Measurements from ENCODE around the gene TMEM186. TPM values are rescaled to one million over a fixed set of nuclear protein-coding genes. Genes with fewer than 3 reads are reported as not detected.
"Not testable (repeated sequence)": the region's sequence is repeated elsewhere in the genome, so short reads cannot be mapped to it uniquely, and the experiment has no call there.

Gene TMEM186, protein sequence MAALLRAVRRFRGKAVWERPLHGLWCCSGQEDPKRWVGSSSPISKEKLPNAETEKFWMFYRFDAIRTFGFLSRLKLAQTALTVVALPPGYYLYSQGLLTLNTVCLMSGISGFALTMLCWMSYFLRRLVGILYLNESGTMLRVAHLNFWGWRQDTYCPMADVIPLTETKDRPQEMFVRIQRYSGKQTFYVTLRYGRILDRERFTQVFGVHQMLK
- 1 to 10 TPM; 5.6 to 8.8 TPM for polyA plus RNA-seq

DNA sequence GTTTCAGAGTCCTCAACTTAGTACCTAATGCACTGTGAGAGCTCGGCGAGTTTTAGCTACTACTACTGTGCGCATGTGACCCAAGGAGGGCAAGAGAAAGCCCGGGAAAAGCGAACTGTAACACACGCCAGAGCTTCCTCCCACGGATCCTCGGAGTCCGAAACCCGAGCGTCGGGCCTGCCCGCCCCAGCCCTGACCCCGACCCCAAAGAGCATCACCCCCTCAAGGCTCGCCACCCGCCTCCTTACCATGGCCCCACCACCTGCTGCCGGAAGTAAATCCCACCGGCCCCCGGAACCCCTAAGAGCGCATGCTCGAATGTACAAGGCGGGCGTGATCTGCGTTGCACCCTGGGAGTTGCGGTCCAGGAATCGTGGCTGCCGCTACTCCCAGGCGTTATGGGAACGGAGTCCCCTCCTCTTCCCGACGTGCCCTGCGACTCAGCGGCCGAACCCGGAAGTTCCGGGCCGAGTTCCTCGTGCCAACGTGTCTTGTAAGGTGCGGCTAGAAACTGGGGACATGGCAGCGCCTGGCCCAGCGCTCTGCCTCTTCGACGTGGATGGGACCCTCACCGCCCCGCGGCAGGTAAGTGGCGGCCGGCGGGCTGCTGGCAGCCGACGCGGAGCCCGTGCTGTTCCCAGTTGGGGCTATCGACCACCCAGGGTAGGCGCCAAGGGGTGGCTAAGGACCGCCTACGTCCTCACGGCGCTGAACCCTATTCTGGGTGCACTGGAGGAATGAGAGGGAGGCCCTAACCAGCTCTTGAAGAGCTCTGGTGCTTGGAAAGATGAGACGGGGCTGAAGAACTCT is at the start of gene TMEM186, which contains the start of gene PMM2:
TSS of gene TMEM186 (minus strand) at position 276 of the 810 bp plus-strand sequence. CDS start at position 251, 25 bp downstream.
TSS of gene PMM2 (plus strand) at position 476 of the 810 bp plus-strand sequence. CDS start at position 520, 44 bp downstream.
- Histone ChIP-seq H3K27me3 (ENCODE audit: control insufficient read depth in 1 of 2, insufficient read depth in 2 of 2, low read length in 2 of 2) (no peaks in the 10 kb centered on the region), H3K9me3 (ENCODE audit: control insufficient read depth in 2 of 2, insufficient read depth in 1 of 2, low read depth in 1 of 2, low read length in 1 of 2) (no peaks in the 10 kb centered on the region), H3K4me1 (ENCODE audit: control insufficient read depth in 2 of 2, insufficient read depth in 2 of 2, low read length in 1 of 2) (peaks cover 0 to 7% of the 10 kb centered on the region in 2 donors), H3K27ac (ENCODE audit: low read depth in 2 of 2, low read length in 1 of 2) (peak within 1 kb of the TSS; percentile 75 to 91), H3K4me3 (ENCODE audit: low read depth in 1 of 2, low read length in 2 of 2) (peak within 1 kb of the TSS; percentile 80 to 100), H3K36me3 (ENCODE audit: control insufficient read depth in 2 of 2, insufficient read depth in 2 of 2, low read length in 1 of 2) (peaks cover 2 to 4% of the 10 kb centered on the region in 2 donors)
- 0 to 1% methylated on average over 59 to 61 of the region's 61 CpGs for WGBS, 2 donors

DNA sequence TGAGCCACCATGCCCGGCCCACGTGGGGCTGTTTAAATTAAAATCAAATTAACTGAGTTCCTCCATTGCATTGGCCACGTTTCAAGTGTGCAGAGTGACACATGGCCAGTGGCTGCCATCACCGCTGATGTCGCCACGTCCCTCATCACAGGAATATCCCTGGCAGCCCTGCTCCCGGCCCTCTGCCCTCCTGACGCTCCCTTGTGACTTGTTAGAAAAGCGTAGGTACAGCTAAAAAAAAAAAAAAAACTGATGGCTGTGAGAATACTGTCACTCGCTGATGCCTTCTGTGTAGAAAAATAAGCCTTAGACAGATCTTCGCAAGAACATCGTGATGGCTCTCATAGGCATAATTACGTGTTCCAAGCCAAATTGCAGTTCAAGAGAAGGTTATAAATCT is 49.7 kb upstream of the TMEM186 start:
- Histone ChIP-seq H3K9me3 (ENCODE audit: control insufficient read depth in 2 of 2, insufficient read depth in 1 of 2, low read depth in 1 of 2, low read length in 1 of 2) (no peaks in the 10 kb centered on the region), H3K4me3 (ENCODE audit: low read depth in 1 of 2, low read length in 2 of 2) (no peak overlapping the region), H3K36me3 (ENCODE audit: control insufficient read depth in 2 of 2, insufficient read depth in 2 of 2, low read length in 1 of 2) (peaks cover 0 to 24% of the 10 kb centered on the region in 2 donors), H3K4me1 (ENCODE audit: control insufficient read depth in 2 of 2, insufficient read depth in 2 of 2, low read length in 1 of 2) (peaks cover 2 to 15% of the 10 kb centered on the region in 2 donors), H3K27me3 (ENCODE audit: control insufficient read depth in 1 of 2, insufficient read depth in 2 of 2, low read length in 2 of 2) (no peaks in the 10 kb centered on the region), H3K27ac (ENCODE audit: low read depth in 2 of 2, low read length in 1 of 2) (no peak overlapping the region)
- WGBS, 2 donors = 83 to 88% methylated on average over 13 of the region's 13 CpGs

DNA sequence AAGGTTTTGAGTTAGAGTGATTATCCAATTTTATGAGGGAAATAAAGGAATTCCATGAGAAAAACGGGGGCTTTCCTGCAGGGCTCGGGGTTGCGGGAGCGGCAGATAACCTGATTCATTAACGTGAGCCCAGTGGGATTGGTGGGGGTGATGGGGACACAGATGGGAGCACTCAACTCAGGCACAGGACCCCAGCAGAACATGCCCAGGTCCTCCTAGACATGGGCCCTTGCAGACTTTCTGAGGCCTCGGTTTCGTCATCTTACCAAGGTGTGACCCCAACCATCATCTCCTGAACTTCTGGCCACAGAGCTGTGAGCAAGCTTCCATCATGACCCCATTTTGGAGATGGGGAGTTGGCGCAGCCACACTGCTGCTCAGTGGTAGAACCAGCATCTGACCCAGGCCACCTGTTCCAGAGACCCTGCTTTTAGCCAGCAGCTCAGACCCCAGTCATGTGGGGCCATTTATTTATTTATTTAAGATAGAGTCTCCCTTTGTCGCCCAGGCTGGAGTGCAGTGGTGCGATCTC is 49.0 kb upstream of the TMEM186 start:
- Histone ChIP-seq H3K36me3 (ENCODE audit: control insufficient read depth in 2 of 2, insufficient read depth in 2 of 2, low read length in 1 of 2) (peaks cover 0 to 24% of the 10 kb centered on the region in 2 donors), H3K9me3 (ENCODE audit: control insufficient read depth in 2 of 2, insufficient read depth in 1 of 2, low read depth in 1 of 2, low read length in 1 of 2) (no peaks in the 10 kb centered on the region), H3K27ac (ENCODE audit: low read depth in 2 of 2, low read length in 1 of 2) (peak overlapping the region in 1 of 2 donors; percentile 31), H3K4me3 (ENCODE audit: low read depth in 1 of 2, low read length in 2 of 2) (no peak overlapping the region), H3K27me3 (ENCODE audit: control insufficient read depth in 1 of 2, insufficient read depth in 2 of 2, low read length in 2 of 2) (no peaks in the 10 kb centered on the region), H3K4me1 (ENCODE audit: control insufficient read depth in 2 of 2, insufficient read depth in 2 of 2, low read length in 1 of 2) (peaks cover 2 to 12% of the 10 kb centered on the region in 2 donors)
- WGBS, 2 donors = 92 to 94% methylated on average over 10 of the region's 10 CpGs

DNA sequence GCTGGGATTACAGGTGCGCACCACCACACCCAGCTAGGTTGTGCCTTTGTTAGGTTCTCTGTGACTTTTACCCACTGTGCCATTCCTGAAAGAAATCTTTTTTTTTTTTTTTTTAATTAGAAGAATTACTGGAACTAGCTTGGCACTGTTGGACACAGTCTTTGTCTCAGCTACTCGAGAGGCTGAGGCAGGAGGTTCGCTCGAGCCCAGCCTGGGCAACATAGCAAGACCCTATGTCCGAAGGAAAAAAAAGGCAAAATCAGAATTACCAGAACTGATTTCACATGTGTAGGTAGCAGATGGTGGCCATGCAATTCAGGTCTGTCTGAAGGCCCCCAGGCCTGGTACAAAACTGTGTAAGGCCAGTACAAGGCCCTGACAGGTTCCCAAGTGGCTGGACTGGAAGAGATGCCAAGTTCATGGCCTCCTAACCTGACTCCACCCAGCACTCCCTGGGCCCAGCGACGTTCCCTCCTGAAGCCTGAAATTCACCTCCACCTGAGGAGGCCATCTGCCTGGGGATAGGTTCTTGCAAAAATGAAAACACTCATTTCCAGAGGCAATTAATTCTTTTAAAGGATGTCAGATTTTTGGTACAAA is 48.4 kb upstream of the TMEM186 start:
- no peaks in the 10 kb centered on the region for H3K27me3 ChIP-seq (ENCODE audit: control insufficient read depth in 1 of 2, insufficient read depth in 2 of 2, low read length in 2 of 2)
- H3K27ac ChIP-seq (ENCODE audit: low read depth in 2 of 2, low read length in 1 of 2) = peak overlapping the region in 1 of 2 donors; percentile 75
- H3K4me1 ChIP-seq (ENCODE audit: control insufficient read depth in 2 of 2, insufficient read depth in 2 of 2, low read length in 1 of 2) = peaks cover 2 to 11% of the 10 kb centered on the region in 2 donors
- no peak overlapping the region for H3K4me3 ChIP-seq (ENCODE audit: low read depth in 1 of 2, low read length in 2 of 2)
- 80 to 81% methylated on average over 7 of the region's 7 CpGs for WGBS, 2 donors
- peaks cover 0 to 24% of the 10 kb centered on the region in 2 donors for H3K36me3 ChIP-seq (ENCODE audit: control insufficient read depth in 2 of 2, insufficient read depth in 2 of 2, low read length in 1 of 2)
- no peaks in the 10 kb centered on the region for H3K9me3 ChIP-seq (ENCODE audit: control insufficient read depth in 2 of 2, insufficient read depth in 1 of 2, low read depth in 1 of 2, low read length in 1 of 2)

DNA sequence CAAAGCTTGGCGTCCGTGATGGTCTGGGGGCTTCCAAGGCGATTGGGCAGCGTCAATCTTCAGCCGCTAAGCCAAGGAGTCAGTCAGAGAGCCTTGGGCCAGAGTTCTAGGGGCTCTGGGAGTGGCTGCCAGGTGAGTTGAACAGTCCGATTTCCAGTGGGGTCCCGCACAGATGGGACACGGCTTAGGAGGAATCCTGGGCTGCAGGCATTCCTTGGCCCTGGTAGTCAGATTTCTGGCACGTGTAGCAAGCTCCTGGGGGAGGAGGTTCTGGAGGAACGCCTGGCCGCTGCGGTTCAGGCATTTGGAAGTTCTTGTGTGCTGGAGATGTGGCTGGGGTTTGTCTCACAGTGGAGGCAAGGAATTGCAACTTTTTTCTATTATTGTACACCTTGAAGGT is 45.9 kb upstream of the TMEM186 start:
- H3K36me3 ChIP-seq (ENCODE audit: control insufficient read depth in 2 of 2, insufficient read depth in 2 of 2, low read length in 1 of 2); H3K9me3 ChIP-seq (ENCODE audit: control insufficient read depth in 2 of 2, insufficient read depth in 1 of 2, low read depth in 1 of 2, low read length in 1 of 2); H3K27ac ChIP-seq (ENCODE audit: low read depth in 2 of 2, low read length in 1 of 2); H3K27me3 ChIP-seq (ENCODE audit: control insufficient read depth in 1 of 2, insufficient read depth in 2 of 2, low read length in 2 of 2); H3K4me1 ChIP-seq (ENCODE audit: control insufficient read depth in 2 of 2, insufficient read depth in 2 of 2, low read length in 1 of 2): not testable (repeated sequence)
- WGBS, 2 donors = 81 to 82% methylated on average over 12 of the region's 12 CpGs
- peak overlapping the region in 1 of 2 donors; percentile 6 for H3K4me3 ChIP-seq (ENCODE audit: low read depth in 1 of 2, low read length in 2 of 2)

DNA sequence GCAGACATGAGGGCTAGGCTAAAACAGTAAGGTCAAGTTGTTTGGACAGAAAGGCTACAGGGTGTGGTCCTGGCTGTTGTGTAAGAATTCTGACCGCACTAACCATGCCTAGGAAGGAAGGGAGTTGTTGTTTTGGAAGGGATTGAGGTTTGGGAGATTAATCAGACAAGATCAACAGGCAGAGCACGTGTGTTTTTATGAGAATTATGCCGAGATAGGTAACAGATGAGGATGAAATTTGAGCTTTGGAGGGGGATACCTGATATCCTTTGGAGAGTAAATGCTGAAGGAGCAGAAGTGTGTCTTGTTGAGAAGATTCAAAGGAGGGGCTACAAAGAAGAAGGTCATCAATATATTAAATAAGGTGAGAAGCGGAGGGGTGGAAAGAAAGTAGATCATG is 44.6 kb upstream of the TMEM186 start:
- not testable (repeated sequence) for H3K4me3 ChIP-seq (ENCODE audit: low read depth in 1 of 2, low read length in 2 of 2); H3K9me3 ChIP-seq (ENCODE audit: control insufficient read depth in 2 of 2, insufficient read depth in 1 of 2, low read depth in 1 of 2, low read length in 1 of 2); H3K36me3 ChIP-seq (ENCODE audit: control insufficient read depth in 2 of 2, insufficient read depth in 2 of 2, low read length in 1 of 2); H3K27me3 ChIP-seq (ENCODE audit: control insufficient read depth in 1 of 2, insufficient read depth in 2 of 2, low read length in 2 of 2); H3K4me1 ChIP-seq (ENCODE audit: control insufficient read depth in 2 of 2, insufficient read depth in 2 of 2, low read length in 1 of 2)
- WGBS, 2 donors = 56 to 63% methylated on average over 4 of the region's 4 CpGs
- H3K27ac ChIP-seq (ENCODE audit: low read depth in 2 of 2, low read length in 1 of 2) = peak overlapping the region; percentile 21 to 31

DNA sequence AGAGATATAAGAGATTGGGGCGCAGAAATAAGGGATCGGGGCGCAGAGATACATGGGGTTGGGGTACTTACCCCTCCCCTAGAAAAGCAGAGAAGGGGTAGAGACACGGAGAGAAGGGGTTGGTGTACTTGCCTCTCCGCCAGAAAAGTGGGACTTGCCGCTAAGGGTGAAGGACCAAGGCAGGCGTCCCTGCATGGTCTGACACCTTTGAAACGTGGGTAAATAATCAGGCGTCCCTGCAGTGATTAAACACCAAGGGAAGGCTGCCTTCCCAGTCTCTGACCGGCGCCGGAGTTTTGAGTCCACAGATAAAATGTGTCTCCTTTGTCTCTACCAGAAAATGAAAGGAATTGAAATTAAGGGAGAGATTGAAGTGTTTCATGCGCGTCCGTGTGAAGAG is 40.2 kb upstream of the TMEM186 start:
- H3K27ac ChIP-seq (ENCODE audit: low read depth in 2 of 2, low read length in 1 of 2) = not testable (repeated sequence)

DNA sequence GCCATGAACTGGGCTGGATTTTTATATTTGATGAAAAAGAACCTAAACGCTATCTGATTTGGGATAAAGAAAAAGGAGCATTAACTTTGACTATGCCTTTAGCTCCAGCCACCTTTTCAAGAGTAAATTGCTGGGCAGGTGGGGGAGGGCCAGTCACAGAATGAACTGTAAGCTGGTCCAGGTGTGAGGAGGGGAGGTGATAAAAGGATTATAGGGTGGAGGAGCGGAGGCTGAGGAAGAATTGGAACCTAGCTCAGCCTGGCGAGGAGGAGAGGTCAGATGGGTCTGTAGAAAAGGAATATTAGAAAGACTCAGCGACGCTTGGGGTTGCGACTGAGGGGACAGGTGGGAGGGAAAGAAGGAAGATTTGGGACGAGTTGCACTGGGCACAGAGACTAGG is 39.4 kb upstream of the TMEM186 start:
- not testable (repeated sequence) for H3K36me3 ChIP-seq (ENCODE audit: control insufficient read depth in 2 of 2, insufficient read depth in 2 of 2, low read length in 1 of 2)
- WGBS, 2 donors = 92 to 95% methylated on average over 7 of the region's 7 CpGs

More for the DNA sequence above, 40.2 kb upstream of the TMEM186 start:
- not testable (repeated sequence) for H3K4me3 ChIP-seq (ENCODE audit: low read depth in 1 of 2, low read length in 2 of 2); H3K27me3 ChIP-seq (ENCODE audit: control insufficient read depth in 1 of 2, insufficient read depth in 2 of 2, low read length in 2 of 2); H3K36me3 ChIP-seq (ENCODE audit: control insufficient read depth in 2 of 2, insufficient read depth in 2 of 2, low read length in 1 of 2); H3K4me1 ChIP-seq (ENCODE audit: control insufficient read depth in 2 of 2, insufficient read depth in 2 of 2, low read length in 1 of 2); H3K9me3 ChIP-seq (ENCODE audit: control insufficient read depth in 2 of 2, insufficient read depth in 1 of 2, low read depth in 1 of 2, low read length in 1 of 2)
- 74 to 89% methylated on average over 15 of the region's 15 CpGs for WGBS, 2 donors

DNA sequence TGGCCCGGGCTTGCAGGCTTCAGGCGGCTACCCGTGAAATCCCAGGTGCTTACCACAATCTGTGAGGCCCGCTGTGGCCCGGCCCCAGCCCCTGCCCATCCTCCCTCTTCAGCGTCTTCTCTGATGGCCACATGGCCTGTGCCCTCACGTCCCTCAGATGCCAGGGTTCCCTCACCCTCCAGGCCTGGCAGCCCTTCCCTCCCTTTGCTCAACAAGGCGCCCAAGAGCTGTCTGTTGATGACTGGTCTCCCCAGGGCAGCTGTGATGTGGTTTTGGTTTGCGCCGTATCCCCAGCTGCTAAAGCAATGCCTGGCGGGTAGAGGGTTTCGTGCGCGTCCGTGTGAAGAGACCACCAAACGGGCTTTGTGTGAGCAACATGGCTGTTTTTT is 35.3 kb upstream of the TMEM186 start:
- Histone ChIP-seq H3K36me3 (ENCODE audit: control insufficient read depth in 2 of 2, insufficient read depth in 2 of 2, low read length in 1 of 2) (peaks cover 0 to 10% of the 10 kb centered on the region in 2 donors), H3K9me3 (ENCODE audit: control insufficient read depth in 2 of 2, insufficient read depth in 1 of 2, low read depth in 1 of 2, low read length in 1 of 2) (no peaks in the 10 kb centered on the region), H3K4me3 (ENCODE audit: low read depth in 1 of 2, low read length in 2 of 2) (no peak overlapping the region), H3K27ac (ENCODE audit: low read depth in 2 of 2, low read length in 1 of 2) (no peak overlapping the region), H3K27me3 (ENCODE audit: control insufficient read depth in 1 of 2, insufficient read depth in 2 of 2, low read length in 2 of 2) (no peaks in the 10 kb centered on the region), H3K4me1 (ENCODE audit: control insufficient read depth in 2 of 2, insufficient read depth in 2 of 2, low read length in 1 of 2) (peaks cover 0 to 2% of the 10 kb centered on the region in 2 donors)
- 80 to 90% methylated on average over 16 of the region's 16 CpGs for WGBS, 2 donors

More for the DNA sequence above, 39.4 kb upstream of the TMEM186 start:
- H3K27me3 ChIP-seq (ENCODE audit: control insufficient read depth in 1 of 2, insufficient read depth in 2 of 2, low read length in 2 of 2); H3K4me1 ChIP-seq (ENCODE audit: control insufficient read depth in 2 of 2, insufficient read depth in 2 of 2, low read length in 1 of 2); H3K9me3 ChIP-seq (ENCODE audit: control insufficient read depth in 2 of 2, insufficient read depth in 1 of 2, low read depth in 1 of 2, low read length in 1 of 2); H3K27ac ChIP-seq (ENCODE audit: low read depth in 2 of 2, low read length in 1 of 2); H3K4me3 ChIP-seq (ENCODE audit: low read depth in 1 of 2, low read length in 2 of 2): not testable (repeated sequence)

Data from esophagus (tissue), 2 donors.